GM21723 (cell line): ENCODE data around the gene NUP50.

Experiments used
- ATAC-seq: cut with Tn5 transposase; IDR thresholded peaks from one replicate; pipeline ENCODE4 v1.9.1; 2021; ENCODE audit warnings: mild to moderate bottlenecking, moderate library complexity; ENCODE audit not compliant: unreplicated experiment

Gene NUP50

DNA sequence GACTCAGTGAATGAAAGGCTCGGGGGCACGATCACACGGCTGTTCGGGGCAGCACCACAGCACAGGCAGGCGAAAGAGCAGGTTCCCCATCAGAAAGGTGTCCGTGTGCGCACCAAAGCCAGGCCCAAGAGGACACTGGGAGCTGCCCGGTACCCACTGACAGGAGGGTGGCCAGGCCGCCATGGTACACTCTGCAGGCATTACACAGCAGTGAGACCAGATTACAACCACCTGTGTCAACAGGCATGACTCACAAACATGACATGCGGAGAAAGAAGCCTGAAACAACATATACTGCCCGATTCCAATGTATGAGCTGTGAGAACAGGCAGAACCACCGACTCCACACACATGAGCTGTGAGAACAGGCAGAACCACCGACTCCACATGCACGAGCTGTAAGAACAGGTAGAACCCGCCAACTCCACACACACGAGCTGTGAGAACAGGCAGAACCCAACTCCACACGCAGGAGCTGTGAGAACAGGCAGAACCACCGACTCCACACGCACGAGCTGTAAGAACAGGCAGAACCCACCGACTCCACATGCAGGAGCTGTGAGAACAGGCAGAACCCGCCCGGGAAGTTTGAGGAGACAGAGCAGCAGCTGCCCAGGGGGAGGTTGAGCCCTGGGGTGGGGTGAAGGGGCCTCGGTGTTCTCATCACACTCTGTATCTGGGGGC, 44.4 kb downstream of the NUP50 start:
- no peak for ATAC-seq

DNA sequence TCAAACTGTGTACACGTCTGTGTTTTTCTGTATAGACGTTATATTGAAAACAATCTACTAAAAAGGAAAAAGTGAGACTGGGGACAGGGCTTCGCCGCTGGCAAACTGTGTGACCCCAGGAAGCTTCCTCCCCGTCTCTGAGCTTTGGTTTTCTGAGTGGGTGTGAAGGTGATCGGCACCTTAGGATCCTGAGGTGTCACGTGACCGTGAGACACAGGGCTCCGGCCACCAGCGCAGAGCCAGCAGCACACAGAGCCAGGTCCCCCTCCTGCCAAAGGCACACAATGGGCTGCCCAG, 44.9 kb downstream of the NUP50 start:
- ATAC-seq = no peak

DNA sequence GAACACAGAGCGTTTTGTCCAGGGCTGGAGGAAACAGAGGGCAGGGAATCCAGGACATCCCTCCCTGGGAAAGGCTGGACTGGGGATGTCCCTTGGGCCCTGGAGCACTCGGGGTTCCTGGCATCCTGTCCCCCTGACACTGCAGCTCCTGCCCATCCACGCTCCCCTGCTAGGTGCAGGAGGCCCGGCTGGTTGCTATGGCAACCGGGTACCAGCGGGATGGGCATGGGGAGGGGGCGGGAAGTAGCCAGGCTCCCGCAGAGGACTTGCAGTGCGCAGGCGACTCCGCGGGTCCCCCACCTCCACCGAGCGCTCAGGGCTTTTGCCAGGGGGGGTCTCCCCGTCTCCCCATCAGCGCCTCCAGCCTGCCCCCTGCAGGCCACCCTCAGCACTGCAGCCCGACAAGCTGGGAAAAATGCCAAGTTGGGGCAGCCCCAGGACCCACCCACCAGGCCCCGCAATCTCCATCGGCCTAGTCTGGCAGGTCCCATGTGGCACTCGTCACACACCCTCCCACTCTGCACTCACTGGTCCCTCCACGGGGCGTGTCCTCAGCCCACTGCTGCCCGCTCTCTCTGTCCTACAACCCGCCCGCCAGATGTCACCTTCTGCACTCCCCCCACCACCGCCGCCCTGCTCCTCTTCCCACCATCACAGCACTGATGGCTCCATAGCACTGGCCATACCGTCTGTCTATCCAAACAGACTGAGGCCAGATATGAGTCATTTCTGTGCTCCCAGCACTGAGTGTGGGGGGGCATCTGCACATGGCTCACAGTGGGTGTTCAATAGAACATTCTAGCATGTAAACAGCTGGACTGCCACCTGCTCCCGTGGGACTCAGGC, 45.5 kb downstream of the NUP50 start:
- no peak for ATAC-seq

DNA sequence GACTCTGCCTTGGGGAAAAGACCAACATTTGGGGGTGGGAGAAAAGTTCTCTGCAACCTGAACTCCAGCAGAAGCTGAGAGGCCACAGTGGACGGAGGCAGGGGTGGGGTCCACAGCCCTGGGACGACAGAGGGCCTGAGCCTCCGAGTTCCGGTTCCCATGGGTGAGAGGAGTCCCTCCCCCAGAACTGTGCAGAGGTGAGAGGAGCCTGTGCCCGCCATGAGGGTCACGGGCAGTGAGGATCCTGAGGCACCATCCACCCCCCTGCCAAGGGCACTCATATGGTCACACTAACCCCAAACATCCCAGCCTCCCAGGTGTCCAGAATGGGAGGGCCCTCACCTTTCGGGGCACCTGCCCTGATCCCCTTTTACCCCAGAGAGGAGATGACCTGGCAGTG, 46.4 kb downstream of the NUP50 start:
- ATAC-seq = no peak

DNA sequence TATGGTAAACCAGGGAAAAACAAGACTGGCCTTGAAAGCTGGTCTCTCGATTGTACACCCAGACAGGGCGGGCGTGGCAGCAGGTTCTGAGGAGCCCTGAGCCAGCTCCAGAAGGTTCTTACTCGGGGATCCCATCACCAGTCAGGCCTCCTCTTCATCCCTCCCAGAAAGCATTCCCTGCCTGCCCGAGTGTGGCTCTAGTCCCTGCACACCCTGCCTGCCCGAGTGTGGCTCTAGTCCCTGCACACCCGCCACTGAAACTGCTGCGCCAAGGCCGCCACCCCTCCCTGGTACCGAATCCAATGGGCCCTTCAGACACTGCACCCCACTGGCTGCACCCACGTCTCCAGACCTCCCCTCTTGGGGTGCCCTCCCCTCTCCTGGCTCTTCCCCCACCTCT, 46.9 kb downstream of the NUP50 start:
- ATAC-seq = no peak

DNA sequence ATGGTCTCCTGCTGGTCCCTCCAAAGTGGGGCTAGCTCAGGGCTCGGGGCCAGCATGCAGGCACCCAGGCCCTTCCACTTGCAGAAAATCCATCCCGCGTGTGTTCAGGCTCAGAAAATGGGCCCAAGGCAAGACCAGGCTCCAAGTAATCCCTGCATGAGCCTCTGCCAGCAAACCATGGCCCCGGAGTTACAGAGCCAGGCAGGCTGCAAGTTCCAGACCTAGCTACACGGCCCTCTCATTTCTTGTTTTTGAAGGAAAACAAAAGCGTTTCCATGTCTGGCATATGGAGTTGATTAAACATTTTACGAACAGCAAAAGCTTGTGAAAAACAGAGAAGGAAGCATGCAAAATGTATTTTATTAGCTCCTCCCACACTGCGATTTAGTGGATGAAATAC, 47.3 kb downstream of the NUP50 start:
- no peak for ATAC-seq

DNA sequence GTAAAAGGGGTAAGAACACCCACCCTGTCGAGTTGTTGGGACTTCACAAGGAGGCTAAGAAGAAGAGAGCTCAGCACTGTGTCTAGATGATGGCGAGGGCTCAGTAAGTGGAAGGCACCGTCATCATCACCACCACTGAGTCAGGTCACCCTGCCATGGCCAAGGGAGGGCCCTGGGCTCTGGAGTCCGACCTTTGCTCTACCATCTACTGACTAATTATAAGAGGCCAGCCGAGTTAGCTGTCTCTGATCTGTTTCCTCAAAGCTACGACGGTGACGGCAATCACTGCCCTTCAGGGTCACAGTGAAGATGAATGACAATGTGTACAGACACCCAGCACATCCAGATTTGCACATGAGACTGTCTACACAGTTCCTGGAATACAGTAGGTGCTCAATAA, 47.7 kb downstream of the NUP50 start:
- no peak for ATAC-seq

DNA sequence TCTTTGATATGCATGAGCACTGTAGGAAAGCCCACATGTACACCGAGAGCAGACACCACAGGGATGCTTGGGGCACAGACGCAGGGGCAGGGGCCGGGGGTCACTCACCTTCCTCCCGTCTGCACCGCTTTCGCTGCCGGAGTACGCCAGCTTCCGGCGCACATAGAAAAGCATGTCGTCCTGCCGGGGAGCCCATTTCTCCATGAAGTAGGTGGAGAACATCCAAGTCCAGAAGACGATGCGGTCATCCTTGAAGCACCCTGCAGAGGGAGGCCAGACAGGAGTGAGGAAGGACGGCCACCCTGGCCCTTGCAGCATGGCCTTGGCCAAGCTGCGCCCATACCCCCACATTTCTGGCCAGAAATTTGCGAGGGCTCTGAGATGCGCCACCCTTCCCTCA, 48.1 kb downstream of the NUP50 start:
- no peak for ATAC-seq

DNA sequence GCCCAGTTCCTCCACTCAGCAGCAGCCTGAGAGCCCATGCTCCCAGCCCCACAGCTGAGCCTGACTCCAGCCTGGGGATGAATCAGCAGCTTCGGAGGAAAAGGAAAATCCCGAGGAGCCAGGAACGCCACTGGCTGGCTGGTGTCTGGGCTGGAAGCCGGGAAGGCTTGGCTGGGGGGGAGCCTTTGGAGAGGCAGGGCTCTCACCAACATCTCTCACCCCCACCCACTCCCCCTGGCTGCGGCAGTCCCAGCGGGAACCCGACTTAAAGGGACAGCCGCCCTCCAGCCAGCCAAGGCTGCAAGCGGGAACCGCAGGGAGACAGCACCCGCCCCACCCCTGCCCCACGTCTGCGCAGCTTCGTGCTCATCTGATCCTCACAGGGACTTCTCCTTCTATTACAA, 48.6 kb downstream of the NUP50 start:
- ATAC-seq = no peak

DNA sequence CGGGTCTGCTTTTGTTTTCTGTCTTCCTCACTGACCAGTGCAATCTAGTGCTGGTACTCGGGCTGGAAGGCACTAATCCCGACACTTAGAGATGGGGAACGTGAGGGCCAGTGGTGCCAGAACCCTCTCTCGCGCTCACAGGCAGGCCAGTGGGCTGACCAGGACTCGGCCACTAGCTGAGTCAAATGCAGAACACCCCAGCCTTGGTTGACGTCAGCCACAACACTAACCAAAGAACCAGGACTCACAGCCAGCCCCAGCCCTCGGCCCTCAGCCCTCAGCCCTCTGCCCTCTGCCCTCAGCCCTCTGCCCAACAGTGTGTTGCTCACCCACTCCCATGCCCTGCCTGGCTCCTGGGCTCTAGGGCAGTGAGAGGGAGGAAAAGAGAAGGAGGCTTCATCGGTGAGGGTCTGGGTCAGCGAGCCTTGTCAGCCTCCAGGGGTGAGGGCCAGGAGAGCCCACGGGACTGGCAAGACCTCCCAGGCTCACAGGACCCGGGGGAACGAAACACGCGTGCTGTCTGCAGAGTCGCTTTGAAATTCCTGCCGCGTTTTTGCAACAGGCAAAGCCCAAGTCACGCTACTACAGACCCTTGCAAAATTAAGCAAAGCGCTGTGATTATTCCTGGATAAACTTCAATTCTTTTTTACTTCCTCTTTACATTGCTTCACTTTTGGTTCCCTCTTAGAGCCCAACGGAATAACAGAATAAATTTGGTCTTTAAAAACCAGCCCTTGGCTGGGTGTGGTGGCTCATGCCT, 49.4 kb downstream of the NUP50 start:
- no peak for ATAC-seq

DNA sequence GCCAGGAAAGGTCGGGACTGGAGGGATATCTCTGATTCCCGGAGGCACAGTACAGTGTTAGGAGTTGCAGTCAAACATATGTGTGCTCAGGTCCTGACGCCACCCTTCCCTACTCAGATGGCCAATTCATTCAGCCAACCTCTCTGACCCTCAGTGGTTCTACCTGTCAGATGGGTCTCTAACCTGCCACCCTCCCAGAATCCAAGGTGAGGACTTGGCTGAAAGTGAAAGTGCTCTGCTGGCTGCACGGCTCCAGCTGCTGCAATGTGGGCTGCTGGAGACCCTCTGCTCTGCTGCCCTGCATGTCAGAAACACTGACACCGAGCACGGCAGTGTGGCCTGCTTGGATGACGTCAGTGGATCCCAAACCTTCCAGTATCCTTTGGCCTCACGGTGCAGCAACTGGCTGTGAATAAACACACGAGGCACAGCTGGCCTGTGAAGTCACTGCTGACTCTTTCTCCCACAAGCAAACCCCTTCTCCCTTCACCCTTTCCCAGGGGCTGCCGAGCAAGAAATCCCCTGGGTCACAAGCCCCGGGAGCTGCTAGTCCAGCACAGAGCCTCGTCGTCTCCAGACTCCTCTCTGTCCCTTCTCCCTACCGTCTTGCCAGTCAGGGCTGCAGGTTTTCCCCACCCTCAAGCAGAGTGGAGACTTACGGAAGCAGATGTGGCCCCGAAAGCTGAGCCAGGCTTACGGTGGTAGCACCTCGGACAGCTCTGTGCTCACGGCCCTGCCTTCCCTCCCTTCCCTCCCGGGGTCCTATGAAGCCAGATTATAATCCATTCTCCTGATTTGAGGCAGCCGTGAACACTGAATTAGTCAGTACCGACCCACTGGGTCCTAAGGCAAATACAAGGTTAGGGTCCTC, 52.6 kb downstream of the NUP50 start:
- ATAC-seq = no peak

DNA sequence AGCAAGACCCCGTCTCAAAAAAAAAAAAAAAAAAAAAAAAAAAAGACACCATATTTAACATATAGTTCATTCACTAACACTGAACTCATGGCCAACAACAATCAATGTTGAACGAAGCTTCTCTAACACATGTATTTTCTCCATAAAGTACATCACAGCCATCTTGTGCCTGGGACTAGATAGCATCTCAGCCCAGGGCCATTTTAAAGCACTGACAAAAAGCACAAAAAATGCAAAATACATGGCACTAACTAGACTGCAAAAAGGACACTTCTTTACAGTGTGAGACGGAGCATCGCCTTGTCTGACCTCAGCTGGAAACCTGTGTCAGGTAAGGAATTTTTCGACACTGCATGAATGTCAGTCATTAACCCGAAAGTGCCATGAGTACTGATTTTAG, 53.6 kb downstream of the NUP50 start:
- no peak for ATAC-seq

DNA sequence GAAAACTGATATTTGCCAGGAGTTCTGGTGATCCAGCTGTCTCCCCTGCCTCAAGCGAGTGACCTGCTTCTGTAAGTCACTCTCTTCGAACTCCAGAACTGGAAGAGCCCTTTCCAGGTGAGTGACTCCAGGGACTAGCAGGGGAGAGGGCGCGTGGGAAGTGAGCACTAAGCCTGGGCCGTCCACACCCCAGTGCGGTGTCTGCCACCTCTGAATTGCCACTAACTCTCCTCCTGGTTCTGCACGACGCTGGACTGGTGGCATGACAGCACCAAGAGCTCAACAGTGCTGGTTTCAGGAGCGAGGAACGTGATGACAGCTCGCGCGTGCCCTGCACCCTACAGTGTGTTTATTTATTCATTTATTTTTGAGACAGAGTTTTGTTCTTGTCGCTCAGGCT, 54.1 kb downstream of the NUP50 start:
- ATAC-seq = no peak

DNA sequence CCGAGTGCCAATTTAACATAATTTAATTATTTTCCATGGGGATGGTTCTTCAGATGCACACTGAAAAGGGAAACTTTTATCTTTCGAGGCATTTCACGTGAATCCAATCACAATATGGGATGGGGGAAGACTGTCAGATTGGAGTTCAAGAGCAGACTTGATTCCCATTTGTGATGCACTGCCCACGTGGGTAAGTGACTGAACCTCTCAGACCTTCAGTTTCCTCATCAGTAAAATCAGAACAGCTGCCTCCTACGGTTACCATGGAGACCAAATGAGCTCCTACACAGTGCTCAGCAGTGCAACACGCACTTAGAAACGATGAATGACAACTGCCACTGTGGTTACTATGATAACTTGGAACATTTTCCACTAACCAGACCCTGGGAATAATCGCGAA, 55.3 kb downstream of the NUP50 start:
- peak; percentile 62 for ATAC-seq

DNA sequence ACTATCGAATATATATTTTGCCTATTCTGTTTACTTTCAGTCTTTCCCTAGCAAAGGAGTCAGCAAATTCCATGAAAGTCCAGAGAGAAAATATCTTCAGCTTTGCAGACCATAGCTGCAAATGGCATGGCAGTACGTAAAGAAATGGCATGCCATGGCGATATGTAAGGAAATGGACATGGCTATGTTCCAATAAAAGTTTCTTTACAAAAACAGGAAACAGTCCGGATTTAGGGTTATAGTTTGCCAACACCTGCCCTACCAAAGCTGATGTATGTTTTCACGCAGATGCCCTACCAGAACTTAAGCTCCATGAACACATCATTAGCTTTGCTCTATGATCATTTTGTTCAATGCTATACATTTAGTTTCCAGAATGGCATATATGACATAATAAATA, 57.5 kb downstream of the NUP50 start:
- ATAC-seq = no peak

DNA sequence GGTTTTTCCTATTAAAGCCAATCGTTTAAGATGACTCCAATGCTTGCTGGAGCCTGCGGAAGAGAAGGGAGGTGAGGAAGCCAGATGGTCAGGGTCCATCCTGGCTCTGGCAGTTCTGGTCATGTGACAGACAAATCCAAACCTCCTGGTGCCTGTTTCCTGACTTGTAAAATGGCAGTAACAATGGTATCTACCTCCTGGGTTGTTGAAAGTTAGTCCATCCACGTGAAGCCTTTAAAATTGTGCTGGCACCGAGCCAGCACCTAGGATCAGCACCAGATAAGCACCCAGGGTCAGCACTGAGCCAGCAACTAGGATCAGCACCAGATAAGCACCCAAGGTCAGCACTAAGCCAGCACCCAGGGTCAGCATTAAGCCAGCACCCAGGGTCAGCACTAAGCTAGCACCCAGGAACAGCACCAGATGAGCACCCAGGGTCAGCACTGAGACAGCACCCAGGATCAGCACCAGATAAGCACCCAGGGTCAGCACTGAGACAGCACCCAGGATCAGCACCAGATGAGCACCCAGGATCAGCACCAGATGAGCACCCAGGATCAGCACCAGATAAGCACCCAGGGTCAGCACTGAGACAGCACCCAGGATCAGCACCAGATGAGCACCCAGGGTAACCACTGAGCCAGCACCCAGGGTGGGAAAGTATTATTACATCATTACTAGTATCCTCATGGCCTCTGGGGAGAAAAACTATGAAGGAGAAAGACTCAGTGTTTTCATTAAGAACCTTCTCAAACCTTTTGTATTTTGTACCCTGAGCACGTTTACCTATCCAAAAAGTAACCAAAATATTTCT, 59.8 kb downstream of the NUP50 start:
- no peak for ATAC-seq

DNA sequence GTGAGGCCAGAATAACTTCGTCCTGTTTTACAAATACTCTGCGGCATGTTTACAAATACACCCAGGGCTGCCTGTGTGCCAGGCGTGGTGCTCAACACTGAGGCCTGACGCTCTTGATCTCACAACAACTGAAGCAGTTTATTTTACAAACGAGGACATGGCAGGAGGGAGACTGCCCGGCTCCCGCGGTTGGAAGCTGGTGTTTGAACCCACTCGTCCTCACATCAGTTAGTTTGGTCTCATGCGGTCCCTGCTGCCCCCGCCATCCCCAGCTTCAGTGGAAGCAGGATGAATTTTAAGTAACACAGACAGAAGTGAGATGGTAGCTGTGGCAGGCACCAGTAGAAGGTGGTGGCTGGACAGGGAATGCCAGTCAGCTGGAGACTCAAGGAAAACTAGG, 60.6 kb downstream of the NUP50 start:
- ATAC-seq = no peak

DNA sequence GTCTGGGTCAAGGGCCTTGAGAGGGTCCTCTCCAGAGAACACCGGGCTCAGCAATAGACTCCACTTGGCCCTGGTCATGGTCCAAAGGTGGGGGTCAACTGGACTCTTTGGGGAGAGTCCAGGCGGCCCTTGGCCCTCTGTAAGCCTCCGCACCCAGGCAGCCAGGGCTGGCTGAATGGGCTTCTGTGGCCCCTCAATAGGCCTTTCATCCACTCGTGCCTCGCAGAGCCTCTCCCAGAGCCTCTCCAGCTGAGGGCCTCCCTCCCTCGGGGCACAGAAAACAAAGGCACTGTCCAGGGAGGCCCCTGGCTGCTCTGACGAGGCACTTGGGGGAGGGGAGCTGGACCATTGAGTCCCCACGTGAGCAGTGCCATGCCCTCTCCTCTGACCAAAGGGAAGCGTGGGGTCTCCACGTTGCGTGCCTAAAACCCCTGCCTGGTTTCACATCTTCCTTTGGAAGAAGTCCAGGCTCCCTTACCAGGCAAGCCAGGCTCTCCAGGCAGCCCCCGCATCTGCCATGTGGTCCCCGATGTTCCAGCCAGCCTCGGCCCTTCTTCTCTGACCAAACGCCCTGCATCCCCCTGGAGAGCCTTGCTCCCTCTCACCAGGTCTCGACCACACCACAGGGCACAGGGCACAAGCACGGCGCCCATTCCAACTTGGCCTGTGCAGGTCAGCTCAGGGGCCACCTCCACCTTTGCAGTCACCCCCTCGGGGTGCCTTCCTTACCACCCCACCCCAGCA, 61.4 kb downstream of the NUP50 start:
- no peak for ATAC-seq

DNA sequence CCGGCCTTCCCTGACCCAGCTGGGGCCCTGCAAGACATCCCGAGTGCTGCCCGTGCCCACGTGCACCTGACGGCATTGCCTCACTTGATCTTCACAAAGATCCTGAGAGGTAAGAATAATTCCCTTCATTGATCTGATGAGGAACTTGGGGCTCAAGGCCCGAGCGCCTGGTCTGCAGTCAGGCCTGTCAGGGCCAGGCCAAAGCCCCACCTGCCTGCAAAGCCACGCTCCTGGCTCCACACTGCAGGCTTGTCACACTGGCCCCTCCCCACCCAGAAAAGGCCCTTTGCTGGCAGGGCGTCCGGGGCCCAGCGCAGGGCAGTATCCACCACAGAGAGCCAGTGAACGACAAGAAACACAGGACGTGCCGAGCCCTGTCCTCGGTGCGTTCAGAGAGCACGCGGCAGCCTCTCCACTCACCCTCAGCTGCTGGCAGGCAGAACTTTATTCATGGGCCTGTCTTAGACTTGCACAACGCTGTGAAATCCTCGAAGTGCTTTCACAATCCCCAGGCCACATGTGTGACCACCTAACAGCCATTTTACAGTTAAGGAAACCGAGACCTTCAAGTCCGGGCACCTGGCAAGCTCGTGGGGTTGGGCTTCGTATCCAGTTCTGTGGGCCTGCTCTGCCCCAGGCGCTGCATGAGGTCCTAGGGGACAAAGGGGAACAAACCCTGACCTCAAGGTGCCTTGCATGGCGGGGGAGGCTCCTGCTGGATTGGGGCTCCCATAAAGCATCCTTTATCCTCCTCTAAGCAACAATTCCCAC, 62.2 kb downstream of the NUP50 start:
- no peak for ATAC-seq
